HL-60 (cell line): ENCODE results near the gene ZNF235.

Source experiments
- DNase-seq, 2 experiments: peaks; one replicate each; pipeline ENCODE4 v3.0.0-alpha.2; 2010 to 2020; ENCODE audit warnings: low read depth in 1 of 2, low spot score in 1 of 2
- H3K27ac ChIP-seq: fragments of 250-450 bp; sonication (Bioruptor Pico); replicated peaks from 2 replicates; pipeline ENCODE4 v1.5.1; 2020; ENCODE audit warnings: mild to moderate bottlenecking, moderate library complexity
- H3K27me3 ChIP-seq: fragments of 250-450 bp; sonication (Bioruptor Pico); 2 replicates; pipeline ENCODE4 v1.5.1; 2021; ENCODE audit warnings: mild to moderate bottlenecking, moderate library complexity; ENCODE audit not compliant: insufficient read depth, poor library complexity, severe bottlenecking
- H3K4me3 ChIP-seq: replicated peaks from 2 replicates; pipeline ENCODE4 v1.5.1; 2011; ENCODE audit warnings: mild to moderate bottlenecking, control low read depth, low read length; ENCODE audit not compliant: insufficient read depth
- GABPA ChIP-seq: IDR thresholded peaks from 2 replicates; pipeline ENCODE4 v1.6.1; 2012; ENCODE audit warnings: low read depth
- POLR2AphosphoS5 ChIP-seq: IDR thresholded peaks from 2 replicates; pipeline ENCODE4 v1.6.1; 2012; ENCODE audit warnings: low read depth
- REST ChIP-seq: IDR thresholded peaks from 2 replicates; pipeline ENCODE4 v1.6.1; 2012; ENCODE audit warnings: low read depth; ENCODE audit not compliant: insufficient replicate concordance
- SPI1 ChIP-seq: IDR thresholded peaks from 2 replicates; pipeline ENCODE4 v1.6.1; 2012; ENCODE audit warnings: low read depth, mild to moderate bottlenecking, borderline replicate concordance
- TF ChIP-seq, protein P1 (sequence below): IDR thresholded peaks from one replicate; pipeline ENCODE4 v1.5.1; 2011; ENCODE audit warnings: low read length, control low read depth, inconsistent platforms; ENCODE audit not compliant: insufficient read depth

ZNF235 gene

DNA sequence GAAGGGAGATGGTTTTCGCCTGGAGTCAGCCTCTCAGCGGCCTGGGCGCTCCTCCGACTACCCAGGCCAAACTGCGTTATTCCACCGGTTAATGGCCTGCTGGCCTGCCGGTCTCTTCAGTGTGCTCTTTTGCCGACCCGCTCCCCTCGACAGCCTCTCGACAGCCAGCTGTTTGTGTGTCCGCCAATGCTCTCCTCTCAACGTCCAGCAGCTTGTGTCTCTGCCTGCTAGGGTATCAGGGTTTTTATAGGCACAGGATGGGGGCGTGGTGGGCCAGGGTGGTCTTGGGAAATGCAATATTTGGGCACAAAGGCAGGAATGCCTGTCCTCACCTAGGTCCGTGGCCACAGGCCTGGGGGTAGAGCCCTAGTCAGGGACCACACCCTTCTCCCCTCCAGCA lies 1.5 kb upstream of the ZNF235 start:
- no peak for DNase-seq
- Histone ChIP-seq H3K4me3 (no peak overlapping the region), H3K27me3 (no peaks in the 10 kb centered on the region), H3K27ac (no peak overlapping the region)
- TF ChIP-seq REST: no peak
- TF ChIP-seq, protein P1, sequence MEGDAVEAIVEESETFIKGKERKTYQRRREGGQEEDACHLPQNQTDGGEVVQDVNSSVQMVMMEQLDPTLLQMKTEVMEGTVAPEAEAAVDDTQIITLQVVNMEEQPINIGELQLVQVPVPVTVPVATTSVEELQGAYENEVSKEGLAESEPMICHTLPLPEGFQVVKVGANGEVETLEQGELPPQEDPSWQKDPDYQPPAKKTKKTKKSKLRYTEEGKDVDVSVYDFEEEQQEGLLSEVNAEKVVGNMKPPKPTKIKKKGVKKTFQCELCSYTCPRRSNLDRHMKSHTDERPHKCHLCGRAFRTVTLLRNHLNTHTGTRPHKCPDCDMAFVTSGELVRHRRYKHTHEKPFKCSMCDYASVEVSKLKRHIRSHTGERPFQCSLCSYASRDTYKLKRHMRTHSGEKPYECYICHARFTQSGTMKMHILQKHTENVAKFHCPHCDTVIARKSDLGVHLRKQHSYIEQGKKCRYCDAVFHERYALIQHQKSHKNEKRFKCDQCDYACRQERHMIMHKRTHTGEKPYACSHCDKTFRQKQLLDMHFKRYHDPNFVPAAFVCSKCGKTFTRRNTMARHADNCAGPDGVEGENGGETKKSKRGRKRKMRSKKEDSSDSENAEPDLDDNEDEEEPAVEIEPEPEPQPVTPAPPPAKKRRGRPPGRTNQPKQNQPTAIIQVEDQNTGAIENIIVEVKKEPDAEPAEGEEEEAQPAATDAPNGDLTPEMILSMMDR: no peak
- TF ChIP-seq SPI1: no peak
- no peak for TF ChIP-seq POLR2AphosphoS5
- no peak for TF ChIP-seq GABPA

DNA sequence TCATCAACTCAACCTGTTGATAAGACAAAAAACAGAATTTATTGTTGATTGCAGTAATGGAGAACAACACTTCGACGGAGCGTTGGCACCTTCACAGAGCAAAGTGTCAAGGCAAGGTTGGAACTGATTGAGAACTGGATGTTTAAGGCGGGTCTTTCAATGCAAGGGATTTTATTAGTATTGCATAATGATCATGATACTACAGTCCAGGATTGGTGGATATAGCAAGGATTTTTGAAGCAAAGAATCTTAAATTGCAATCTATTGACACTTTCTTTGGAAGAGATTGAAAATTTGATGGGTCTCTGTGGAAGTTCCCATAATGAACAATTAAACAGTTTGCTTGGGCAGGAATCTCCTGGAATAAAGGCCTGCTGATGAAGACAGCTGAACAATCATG lies 632 bp upstream of the ZNF235 start:
- no peak for DNase-seq
- Histone ChIP-seq H3K4me3 (no peak overlapping the region; the same call in 1 of the 2 replicates), H3K27ac (no peak overlapping the region), H3K27me3 (no peaks in the 10 kb centered on the region)
- TF ChIP-seq, protein P1: no peak
- TF ChIP-seq GABPA (no peak), REST (no peak)

- H3K4me3 ChIP-seq: peak overlapping the region; percentile 91
- TF ChIP-seq SPI1 (no peak), GABPA (no peak), POLR2AphosphoS5 (no peak), REST (no peak)
- TF ChIP-seq, protein P1: no peak
- peak overlapping the region; percentile 58 for H3K27ac ChIP-seq
- no peaks in the 10 kb centered on the region for H3K27me3 ChIP-seq
- no peak for DNase-seq
These were observed 753 bp downstream of the ZNF235 start for GRCh38 chr19:44303976-44304568.
